Loucy (cell line): ENCODE data around the gene OPA3.
A peak's percentile ranks its signal among the peaks of the same experiment; 100 is the strongest.

Experiments used
- H2AFZ ChIP-seq: fragments of 200-600 bp; sonication (generic); 2 replicates; pipeline ENCODE4 v1.6.0; 2016; ENCODE audit warnings: antibody characterized with exemption, mild to moderate bottlenecking, low read length, moderate library complexity
- H3F3A ChIP-seq: fragments of 200-600 bp; 2 replicates; pipeline ENCODE4 v1.6.0; 2016; ENCODE audit warnings: antibody characterized with exemption, low read depth, mild to moderate bottlenecking
- H3K27me3 ChIP-seq: fragments of 200-600 bp; sonication (generic); 2 replicates; pipeline ENCODE4 v1.6.1; 2014; ENCODE audit warnings: low read length, mild to moderate bottlenecking; ENCODE audit not compliant: insufficient read depth, poor library complexity, severe bottlenecking
- H3K36me3 ChIP-seq: fragments of 200-600 bp; sonication (generic); 2 replicates; pipeline ENCODE4 v1.6.1; 2016; ENCODE audit warnings: low read length; ENCODE audit not compliant: insufficient read depth
- H3K4me1 ChIP-seq: fragments of 200-600 bp; sonication (generic); 2 replicates; pipeline ENCODE4 v1.5.1; 2014; ENCODE audit warnings: low read length, mild to moderate bottlenecking; ENCODE audit not compliant: insufficient read depth, poor library complexity, severe bottlenecking
- H3K4me2 ChIP-seq: fragments of 200-600 bp; sonication (generic); 2 replicates; pipeline ENCODE4 v1.6.0; 2014; ENCODE audit warnings: antibody characterized with exemption, low read length, low read depth, mild to moderate bottlenecking; ENCODE audit not compliant: poor library complexity, severe bottlenecking
- H3K4me3 ChIP-seq: fragments of 200-600 bp; sonication (generic); 2 replicates; pipeline ENCODE4 v1.5.1; 2014; ENCODE audit warnings: low read length, mild to moderate bottlenecking, mixed read lengths; ENCODE audit not compliant: poor library complexity, severe bottlenecking
- H3K79me2 ChIP-seq: fragments of 200-600 bp; sonication (generic); 2 replicates; pipeline ENCODE4 v1.6.1; 2014; ENCODE audit warnings: low read length; ENCODE audit not compliant: insufficient read depth
- H3K9ac ChIP-seq: fragments of 200-600 bp; sonication (generic); 2 replicates; pipeline ENCODE4 v1.6.0; 2014; ENCODE audit warnings: mild to moderate bottlenecking, low read depth, low read length, moderate library complexity; ENCODE audit not compliant: poor library complexity, severe bottlenecking
- H3K9me2 ChIP-seq: fragments of 200-600 bp; sonication (generic); replicated peaks from 2 replicates; pipeline ENCODE4 v1.6.1; 2016; ENCODE audit warnings: low read depth, low read length, mixed read lengths
- H3K9me3 ChIP-seq: fragments of 200-600 bp; sonication (generic); 2 replicates; pipeline ENCODE4 v1.6.1; 2014; ENCODE audit warnings: mild to moderate bottlenecking, antibody characterized with exemption, low read length, low read depth; ENCODE audit not compliant: insufficient read depth
- H4K20me1 ChIP-seq: fragments of 200-600 bp; sonication (generic); 2 replicates; pipeline ENCODE4 v1.6.0; 2014; ENCODE audit warnings: antibody characterized with exemption, low read length, mild to moderate bottlenecking; ENCODE audit not compliant: insufficient read depth, poor library complexity, severe bottlenecking
- EZH2phosphoT487 ChIP-seq: fragments of 200-600 bp; IDR thresholded peaks from 2 replicates; pipeline ENCODE4 v1.6.1; 2018; ENCODE audit warnings: antibody characterized with exemption, mild to moderate bottlenecking, moderate library complexity, borderline replicate concordance
- TF ChIP-seq, protein P1 (sequence below): fragments of 200-600 bp; sonication (generic); conservative IDR thresholded peaks from 2 replicates; pipeline ENCODE4 v1.5.1; 2014; ENCODE audit warnings: mild to moderate bottlenecking, antibody characterized with exemption, low read length

OPA3 gene

DNA sequence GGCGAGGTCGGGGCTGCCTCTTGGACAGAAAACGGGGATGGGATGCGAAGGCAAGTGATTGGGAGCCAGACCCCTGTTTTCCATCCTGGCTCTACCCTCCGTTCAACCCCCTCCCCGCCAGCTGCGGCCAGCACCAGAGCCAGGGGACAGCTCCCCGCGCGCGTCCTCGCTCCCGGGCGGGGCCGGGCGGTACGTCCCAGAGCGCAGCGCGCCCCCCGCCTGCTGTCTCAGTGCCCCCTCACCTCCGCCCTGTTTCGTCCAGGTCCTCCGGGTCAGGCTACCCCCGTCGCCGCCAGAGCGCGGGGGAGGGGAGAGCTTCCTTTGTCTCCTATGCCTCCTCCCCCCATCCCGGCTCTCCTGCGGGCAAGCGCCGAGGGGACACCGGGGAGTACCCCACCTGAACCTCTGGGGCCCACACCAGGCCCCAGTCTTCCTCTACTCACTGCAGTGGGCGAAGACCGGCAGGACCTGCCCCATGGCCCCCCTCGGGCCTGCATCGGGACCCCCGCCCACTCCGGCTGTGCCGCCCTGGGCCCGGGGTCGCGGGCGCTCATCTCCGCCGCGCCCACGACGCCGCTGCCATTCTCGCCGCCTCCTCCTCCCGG lies 88.2 kb downstream of the OPA3 start:
- H3K36me3 ChIP-seq = no peaks in the 10 kb centered on the region
- H2AFZ ChIP-seq = peak overlapping the region; percentile 52; the same call in 1 of the 2 replicates

DNA sequence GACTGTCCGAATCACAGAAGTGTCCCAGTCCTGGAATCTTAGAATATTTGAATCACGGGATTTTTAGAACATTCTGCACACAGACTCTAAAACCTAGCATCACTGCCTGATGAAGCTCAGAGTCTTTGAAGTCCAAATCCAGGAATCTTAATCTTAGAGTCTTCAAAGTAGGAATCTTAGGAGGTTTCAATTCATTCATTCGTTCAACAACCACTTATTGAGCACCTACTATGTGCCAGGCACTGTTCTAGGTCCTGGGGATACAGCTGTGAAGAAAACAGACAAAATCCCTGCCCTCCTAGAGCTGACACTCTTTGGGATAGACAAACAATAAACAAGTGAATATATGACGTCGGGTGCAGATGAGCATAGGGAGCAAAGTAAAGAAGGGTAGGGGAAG lies 89.4 kb downstream of the OPA3 start:
- Histone ChIP-seq H3K4me3 (no peak overlapping the region), H3F3A (no peaks in the 10 kb centered on the region), H3K9ac (no peak overlapping the region), H3K4me2 (no peak overlapping the region), H3K36me3 (no peaks in the 10 kb centered on the region), H4K20me1 (peaks cover 7% of the 10 kb centered on the region), H3K79me2 (no peaks in the 10 kb centered on the region), H3K4me1 (peaks cover 4% of the 10 kb centered on the region), H3K9me2 (no peaks in the 10 kb centered on the region), H3K27me3 (no peaks in the 10 kb centered on the region), H2AFZ (no peak overlapping the region), H3K9me3 (no peaks in the 10 kb centered on the region)
- TF ChIP-seq EZH2phosphoT487 = no peak
- TF ChIP-seq, protein P1, sequence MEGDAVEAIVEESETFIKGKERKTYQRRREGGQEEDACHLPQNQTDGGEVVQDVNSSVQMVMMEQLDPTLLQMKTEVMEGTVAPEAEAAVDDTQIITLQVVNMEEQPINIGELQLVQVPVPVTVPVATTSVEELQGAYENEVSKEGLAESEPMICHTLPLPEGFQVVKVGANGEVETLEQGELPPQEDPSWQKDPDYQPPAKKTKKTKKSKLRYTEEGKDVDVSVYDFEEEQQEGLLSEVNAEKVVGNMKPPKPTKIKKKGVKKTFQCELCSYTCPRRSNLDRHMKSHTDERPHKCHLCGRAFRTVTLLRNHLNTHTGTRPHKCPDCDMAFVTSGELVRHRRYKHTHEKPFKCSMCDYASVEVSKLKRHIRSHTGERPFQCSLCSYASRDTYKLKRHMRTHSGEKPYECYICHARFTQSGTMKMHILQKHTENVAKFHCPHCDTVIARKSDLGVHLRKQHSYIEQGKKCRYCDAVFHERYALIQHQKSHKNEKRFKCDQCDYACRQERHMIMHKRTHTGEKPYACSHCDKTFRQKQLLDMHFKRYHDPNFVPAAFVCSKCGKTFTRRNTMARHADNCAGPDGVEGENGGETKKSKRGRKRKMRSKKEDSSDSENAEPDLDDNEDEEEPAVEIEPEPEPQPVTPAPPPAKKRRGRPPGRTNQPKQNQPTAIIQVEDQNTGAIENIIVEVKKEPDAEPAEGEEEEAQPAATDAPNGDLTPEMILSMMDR = no peak

More for the DNA sequence above, 88.2 kb downstream of the OPA3 start:
- peaks cover 7% of the 10 kb centered on the region for H4K20me1 ChIP-seq
- H3K27me3 ChIP-seq = no peaks in the 10 kb centered on the region
- H3K4me1 ChIP-seq = peaks cover 4% of the 10 kb centered on the region
- H3K4me3 ChIP-seq = peak overlapping the region; percentile 72
- H3K9me3 ChIP-seq = no peaks in the 10 kb centered on the region
- H3K9ac ChIP-seq = no peak overlapping the region
- no peaks in the 10 kb centered on the region for H3K9me2 ChIP-seq
- no peaks in the 10 kb centered on the region for H3F3A ChIP-seq
- TF ChIP-seq, protein P1 = no peak
- H3K79me2 ChIP-seq = no peaks in the 10 kb centered on the region
- peak overlapping the region; percentile 79 for H3K4me2 ChIP-seq

DNA sequence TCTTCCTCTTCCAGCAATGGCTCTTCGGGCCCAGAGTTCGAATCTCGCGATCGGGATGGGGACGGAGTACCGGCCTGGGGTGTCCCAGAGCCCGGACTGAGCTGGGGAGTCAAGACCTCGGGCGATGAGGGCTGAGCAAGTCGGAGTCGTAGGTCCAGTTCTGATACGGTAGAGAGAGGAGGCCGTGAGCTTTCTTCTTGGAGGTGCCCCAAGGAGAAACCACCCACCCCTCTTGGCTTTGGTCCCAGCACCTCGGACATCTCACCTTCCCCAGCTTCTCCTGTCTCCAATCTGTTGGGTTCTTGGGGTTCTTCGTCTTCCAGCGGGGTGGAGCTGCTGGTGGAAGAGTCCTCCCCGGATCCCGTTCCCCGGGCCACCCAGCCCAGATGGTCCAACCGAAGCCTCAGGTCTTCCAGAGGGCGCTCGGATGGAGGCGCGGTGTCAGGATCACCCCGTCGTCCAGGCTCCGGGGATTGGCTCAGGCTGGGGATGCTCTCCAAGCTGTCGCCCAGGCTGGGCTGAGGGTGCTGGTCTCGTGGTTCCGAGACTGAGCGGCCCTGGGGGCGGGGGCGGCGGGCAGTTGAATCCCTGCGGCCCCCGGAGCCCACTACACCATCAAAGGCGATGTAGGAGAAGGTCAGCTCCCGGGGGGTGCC lies 90.2 kb downstream of the OPA3 start:
- no peak overlapping the region for H2AFZ ChIP-seq
- H3K27me3 ChIP-seq = no peaks in the 10 kb centered on the region
- no peaks in the 10 kb centered on the region for H3K9me2 ChIP-seq
- H3F3A ChIP-seq = no peaks in the 10 kb centered on the region
- no peaks in the 10 kb centered on the region for H3K36me3 ChIP-seq
- H3K9ac ChIP-seq = no peak overlapping the region
- no peak overlapping the region for H3K4me2 ChIP-seq
- H3K9me3 ChIP-seq = no peaks in the 10 kb centered on the region
- H3K4me3 ChIP-seq = no peak overlapping the region
- H3K4me1 ChIP-seq = peaks cover 4% of the 10 kb centered on the region
- peaks cover 7% of the 10 kb centered on the region for H4K20me1 ChIP-seq
- no peak for TF ChIP-seq EZH2phosphoT487
- TF ChIP-seq, protein P1 = no peak
- H3K79me2 ChIP-seq = no peaks in the 10 kb centered on the region
